HG02973 (cell line): Measurements from ENCODE around the gene CRB1.
"Not testable (repeated sequence)": the region's sequence is repeated elsewhere in the genome, so short reads cannot be mapped to it uniquely, and the experiment has no call there.

Source experiments
- ATAC-seq: cut with Tn5 transposase; IDR thresholded peaks from one replicate; pipeline ENCODE4 v1.9.1; 2021; ENCODE audit warnings: moderate library complexity; ENCODE audit not compliant: unreplicated experiment

The CRB1 gene

GRCh38 chr1:197394831-197395608, 127.0 kb downstream of the CRB1 start:
- ATAC-seq = no peak

DNA sequence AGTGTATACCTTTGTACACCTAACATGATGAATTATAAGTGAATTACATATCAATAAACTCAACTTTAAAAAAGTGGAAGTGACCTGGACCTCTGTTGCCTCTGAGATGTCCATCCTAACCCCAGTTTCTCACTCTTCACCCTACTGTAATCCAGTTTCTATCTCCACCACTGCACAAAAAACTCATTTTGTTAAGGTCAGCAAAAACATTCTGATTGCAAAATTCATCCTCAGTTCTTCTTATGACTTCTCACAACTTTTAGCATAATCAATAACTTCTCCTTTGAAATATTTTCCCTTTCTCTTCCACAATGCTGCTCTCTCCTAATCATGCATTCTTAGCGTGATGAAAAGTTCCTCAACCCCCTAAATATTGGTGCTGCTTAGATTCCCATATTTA, 129.8 kb downstream of the CRB1 start:
- ATAC-seq = no peak

- ATAC-seq = peak; percentile 89
Observed at GRCh38 chr1:197399755-197400521, 131.9 kb downstream of the CRB1 start.

DNA sequence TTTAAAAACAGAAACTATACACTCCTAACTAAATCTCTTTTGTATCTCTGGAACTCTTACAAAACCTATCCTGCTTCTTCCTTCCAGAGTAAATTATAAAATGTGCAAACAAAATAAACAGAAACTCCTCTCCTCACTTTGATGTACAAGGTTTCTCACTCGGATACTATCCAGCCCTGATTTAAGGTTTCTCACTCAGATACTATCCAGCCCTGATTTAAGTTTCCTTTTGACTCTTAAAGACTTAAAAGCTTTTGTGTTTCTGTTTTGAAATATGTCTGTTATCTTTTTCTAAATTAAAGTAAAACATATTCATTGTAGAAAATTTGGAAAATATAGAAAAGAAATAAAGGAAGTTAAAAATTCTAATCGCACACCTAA, 132.5 kb downstream of the CRB1 start:
- ATAC-seq = no peak

DNA sequence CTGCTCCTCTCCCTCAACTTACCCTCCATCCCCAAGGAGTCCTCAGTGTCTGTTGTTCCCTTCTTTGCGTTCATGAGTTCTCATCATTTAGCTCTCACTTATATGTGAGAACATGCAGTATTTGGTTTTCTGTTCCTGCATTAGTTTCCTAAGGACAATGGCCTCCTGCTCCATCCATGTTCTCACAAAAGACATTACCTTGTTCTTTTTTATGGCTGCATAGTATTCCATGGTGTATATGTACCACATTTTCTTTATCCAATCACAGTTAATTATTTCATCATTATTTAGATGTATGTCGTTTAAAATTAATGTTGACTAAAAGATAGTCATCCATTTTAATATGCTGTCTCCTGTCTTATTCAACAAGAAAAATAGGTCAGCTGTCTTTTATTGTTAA, 134.1 kb downstream of the CRB1 start:
- ATAC-seq = no peak

GRCh38 chr1:197404774-197405173, 136.7 kb downstream of the CRB1 start:
- ATAC-seq = not testable (repeated sequence)

- not testable (repeated sequence) for ATAC-seq
Observed at GRCh38 chr1:197405614-197406013, 137.6 kb downstream of the CRB1 start.

DNA sequence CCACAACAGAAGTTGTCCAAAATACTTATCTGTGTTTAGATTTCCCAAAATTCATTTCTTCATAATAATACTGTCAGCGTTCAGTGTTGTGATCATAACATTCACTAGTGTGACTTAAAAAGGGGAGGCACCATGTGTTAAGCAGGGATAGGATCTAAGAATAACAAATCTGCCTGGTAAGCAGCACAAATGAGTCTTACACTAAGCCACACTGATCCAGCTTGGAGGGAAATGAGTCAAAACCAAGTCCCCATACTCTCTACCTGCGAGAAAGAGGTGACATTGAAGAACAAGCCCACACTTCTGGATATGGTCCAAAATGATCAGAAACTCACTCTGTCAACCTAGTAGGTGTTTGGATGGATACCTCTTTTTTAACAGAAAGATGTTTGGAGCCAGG, 145.5 kb downstream of the CRB1 start:
- ATAC-seq = no peak

DNA sequence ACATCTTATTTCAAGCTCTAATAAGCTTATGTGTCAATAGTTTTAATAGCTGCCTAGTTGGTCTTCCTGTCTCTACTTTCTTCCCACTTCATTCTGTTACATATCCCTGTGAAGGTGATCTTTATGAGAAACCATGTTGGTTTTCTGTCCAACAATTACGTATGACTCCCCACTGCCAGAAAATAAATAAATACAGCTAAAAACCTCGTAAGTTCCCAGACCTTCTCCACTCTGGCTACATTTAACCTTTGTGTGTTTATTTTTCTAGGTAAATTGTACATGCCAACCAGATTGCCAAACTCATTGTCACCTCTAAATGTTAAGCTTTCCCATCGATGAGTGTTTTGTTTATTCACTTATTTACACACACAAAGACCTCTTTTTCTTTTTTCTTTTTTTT, 147.2 kb downstream of the CRB1 start:
- no peak for ATAC-seq

DNA sequence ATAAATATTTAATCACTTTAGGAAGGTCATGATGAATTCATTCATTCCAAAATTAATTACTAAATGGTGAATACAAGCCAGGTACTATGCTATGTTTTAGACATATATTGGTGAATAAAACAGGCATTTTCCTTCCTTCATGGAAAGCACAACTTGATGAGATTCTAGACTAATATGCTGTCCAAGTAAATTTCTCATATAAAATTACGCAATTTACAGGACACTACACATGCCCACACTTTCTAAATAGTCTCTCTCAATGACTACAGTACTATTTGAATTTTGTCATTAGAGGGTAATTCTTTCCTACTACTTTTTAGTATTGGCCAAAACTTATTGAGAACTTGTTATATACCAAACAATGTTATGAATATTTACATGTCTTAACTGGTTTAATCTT, 150.6 kb downstream of the CRB1 start:
- ATAC-seq = no peak

- no peak for ATAC-seq
Observed at GRCh38 chr1:197422993-197423392, 154.9 kb downstream of the CRB1 start.

DNA sequence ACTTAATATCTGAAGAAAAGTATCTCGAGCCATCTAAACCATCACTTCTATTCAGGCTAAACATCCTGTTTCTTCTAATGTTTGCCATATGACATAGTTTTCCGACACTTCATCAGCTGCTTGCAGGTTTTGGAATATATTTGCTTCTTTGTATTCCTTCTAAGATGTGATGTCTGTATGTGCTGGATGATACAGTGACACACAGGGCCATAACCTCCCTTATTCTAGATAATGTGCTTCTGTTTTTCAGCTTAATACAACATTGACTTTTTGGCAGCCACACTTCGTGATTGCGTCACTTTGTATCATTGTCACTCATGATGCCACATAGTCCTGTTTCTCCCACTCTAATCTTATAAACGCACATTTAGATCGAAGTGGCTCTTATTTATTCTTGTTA, 156.3 kb downstream of the CRB1 start:
- ATAC-seq = no peak

- no peak for ATAC-seq
Observed at GRCh38 chr1:197429372-197429771, 161.3 kb downstream of the CRB1 start.

DNA sequence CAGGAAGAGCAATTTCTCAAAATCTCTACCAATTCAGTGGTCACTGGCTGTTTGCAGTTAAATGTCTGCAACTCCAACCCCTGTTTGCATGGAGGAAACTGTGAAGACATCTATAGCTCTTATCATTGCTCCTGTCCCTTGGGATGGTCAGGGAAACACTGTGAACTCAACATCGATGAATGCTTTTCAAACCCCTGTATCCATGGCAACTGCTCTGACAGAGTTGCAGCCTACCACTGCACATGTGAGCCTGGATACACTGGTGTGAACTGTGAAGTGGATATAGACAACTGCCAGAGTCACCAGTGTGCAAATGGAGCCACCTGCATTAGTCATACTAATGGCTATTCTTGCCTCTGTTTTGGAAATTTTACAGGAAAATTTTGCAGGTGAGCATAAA, 167.2 kb downstream of the CRB1 start:
- ATAC-seq = no peak

DNA sequence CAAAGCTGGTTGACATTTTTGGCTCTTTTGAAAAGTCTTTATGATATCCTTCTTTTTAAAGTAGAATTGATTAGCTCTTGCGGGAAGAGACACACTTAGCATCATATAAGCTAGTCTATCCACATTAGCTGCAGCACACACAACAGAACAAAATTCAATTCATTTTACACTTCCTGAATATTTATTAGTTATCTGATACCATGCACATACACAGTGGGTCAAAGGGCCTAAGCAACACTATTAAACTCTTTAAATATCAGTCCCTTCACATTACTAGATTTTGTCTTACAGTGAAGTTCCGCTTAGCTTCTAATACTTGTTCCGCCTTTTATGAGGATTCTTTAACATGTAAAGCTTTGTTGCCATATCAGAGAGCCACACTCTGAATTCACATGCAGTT, 169.5 kb downstream of the CRB1 start:
- ATAC-seq = no peak

GRCh38 chr1:197438010-197438790, 170.1 kb downstream of the CRB1 start:
- ATAC-seq = no peak

DNA sequence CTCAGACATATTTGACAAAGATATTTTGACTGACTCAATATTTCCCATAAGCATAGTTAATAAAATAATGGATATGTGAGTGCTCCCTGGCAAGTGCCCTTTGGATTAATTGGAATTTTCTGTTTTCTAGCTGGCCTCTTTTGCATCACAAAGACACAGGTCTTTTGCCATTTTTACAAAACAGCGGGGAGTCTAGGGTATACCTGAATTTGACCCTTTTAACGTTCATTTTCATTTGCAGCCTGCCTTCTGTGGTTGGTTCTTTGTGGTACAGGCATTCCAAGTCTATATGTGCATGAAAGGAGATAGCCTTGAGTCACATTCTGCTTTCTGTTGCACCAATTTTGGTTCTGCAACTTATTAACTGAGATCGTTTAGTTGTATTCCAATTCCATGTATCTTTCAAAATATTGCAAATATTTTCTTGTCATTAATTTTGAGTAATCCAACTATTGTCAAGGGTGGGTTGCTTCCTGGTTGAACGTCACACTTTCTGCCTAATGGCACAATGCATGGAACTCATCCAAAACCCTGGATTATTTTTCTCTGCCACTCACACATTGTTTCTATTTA, 171.7 kb downstream of the CRB1 start:
- no peak for ATAC-seq

DNA sequence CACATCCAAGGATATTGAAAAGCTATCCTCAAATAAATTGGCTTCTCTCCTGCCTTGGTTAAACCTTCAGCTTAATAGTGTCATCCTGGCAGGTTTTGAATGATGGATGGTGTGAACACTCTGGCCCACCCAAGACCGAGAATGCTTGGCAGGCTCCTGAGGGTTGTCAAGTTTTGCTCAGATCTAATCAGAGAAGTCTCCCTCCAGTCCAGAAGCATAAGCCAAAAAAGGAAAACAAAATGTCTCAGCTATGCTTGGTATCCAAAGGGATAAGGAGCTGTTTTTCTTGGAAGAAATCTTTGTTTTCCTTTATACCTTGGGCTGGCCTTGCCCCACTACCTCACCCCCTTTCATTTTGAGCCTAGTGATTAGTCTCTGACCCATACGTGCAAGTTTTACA, 172.7 kb downstream of the CRB1 start:
- no peak for ATAC-seq

DNA sequence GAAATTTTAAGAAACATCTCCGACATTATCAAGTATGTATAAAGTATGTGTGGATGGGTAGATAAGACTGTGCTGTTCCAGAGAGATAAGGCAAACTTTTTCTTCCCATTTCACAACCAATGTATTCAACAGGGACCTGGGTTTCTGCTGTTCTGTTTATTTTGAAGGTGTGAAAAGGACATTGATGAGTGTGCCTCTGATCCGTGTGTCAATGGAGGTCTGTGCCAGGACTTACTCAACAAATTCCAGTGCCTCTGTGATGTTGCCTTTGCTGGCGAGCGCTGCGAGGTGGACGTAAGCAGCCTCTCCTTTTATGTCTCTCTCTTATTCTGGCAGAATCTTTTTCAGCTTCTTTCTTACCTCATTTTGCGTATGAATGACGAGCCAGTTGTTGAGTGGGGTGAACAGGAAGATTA, 174.0 kb downstream of the CRB1 start:
- no peak for ATAC-seq

- no peak for ATAC-seq
Observed at GRCh38 chr1:197444755-197445154, 176.7 kb downstream of the CRB1 start.

DNA sequence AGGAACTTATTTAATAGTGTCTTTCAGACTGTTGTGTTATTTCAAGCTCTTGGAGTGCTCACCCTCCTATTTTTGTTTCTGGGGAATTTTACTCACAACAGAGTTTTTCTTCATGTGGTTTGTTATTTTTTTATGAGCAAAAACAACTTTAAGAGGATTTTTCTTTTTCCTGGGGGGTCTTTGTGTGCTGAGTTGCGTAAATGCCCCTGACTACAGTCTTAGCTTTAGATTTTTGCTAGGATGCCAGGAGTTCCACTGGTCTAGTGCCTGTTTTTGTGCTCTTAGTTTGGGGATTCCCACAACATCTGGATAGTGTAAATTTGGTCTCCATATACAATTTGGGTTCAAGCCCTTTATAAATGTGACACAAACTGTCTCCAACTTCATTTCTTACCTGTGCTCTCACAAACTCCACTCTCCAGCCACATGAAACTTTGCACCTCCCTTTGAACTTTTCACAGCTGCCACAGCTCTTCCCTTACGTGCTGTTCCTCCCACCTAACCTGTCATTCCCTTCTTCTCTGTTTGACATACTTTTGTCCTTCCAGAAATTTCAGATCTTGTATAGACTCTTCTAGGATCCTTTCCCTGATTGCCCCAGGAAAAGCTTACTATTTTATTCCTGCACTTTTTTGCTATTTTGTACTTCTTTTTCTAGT, 180.2 kb downstream of the CRB1 start:
- no peak for ATAC-seq
